ENCODE measurements around the gene CFLAR. TPM values are rescaled to one million over a fixed set of nuclear protein-coding genes. Genes with fewer than 3 reads are reported as not detected.

The CFLAR gene
- total and polyA plus RNA-seq, 2 of the 13 experiments (the other 11 are each of a cell fraction or from before 2014, with no cell fraction given): 43.8 to 92.1 TPM

GRCh38 chr2:201071479-201072200 lies 44.3 kb upstream of the CFLAR start, which contains the start of the genes HYCC2 and NDUFB3 (continued):
- peak; percentile 92; the same call in 2 of the 3 replicates for TF ChIP-seq MXI1 (IDR thresholded peaks at IDR 0.05; ENCODE audit: borderline replicate concordance, low read depth, low read length)
- TF ChIP-seq XBP1 (CRISPR knock-in tag; IDR thresholded peaks at IDR 0.05): no peak
- no peak for TF ChIP-seq ZNF678 (CRISPR knock-in tag; IDR thresholded peaks at IDR 0.05)
- TF ChIP-seq ATF4 (CRISPR knock-in tag; IDR thresholded peaks at IDR 0.05): peak in 1 of 2 experiments; percentile 86; a peak in 2 of 4 replicates
- TF ChIP-seq, protein P1, sequence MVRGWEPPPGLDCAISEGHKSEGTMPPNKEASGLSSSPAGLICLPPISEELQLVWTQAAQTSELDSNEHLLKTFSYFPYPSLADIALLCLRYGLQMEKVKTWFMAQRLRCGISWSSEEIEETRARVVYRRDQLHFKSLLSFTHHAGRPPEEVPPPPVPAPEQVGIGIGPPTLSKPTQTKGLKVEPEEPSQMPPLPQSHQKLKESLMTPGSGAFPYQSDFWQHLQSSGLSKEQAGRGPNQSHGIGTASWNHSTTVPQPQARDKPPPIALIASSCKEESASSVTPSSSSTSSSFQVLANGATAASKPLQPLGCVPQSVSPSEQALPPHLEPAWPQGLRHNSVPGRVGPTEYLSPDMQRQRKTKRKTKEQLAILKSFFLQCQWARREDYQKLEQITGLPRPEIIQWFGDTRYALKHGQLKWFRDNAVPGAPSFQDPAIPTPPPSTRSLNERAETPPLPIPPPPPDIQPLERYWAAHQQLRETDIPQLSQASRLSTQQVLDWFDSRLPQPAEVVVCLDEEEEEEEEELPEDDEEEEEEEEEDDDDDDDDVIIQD (CRISPR knock-in tag; IDR thresholded peaks at IDR 0.05; ENCODE audit: low read depth): peak; percentile 90
- peak; percentile 98 for TF ChIP-seq ZBTB25 (CRISPR knock-in tag; IDR thresholded peaks at IDR 0.05)
- peak; percentile 98 for TF ChIP-seq ZNF605 (CRISPR knock-in tag; IDR thresholded peaks at IDR 0.05)
- no peak for TF ChIP-seq MYC (CRISPR knock-in tag; IDR thresholded peaks at IDR 0.05; ENCODE audit: borderline replicate concordance)
- TF ChIP-seq, protein P2, sequence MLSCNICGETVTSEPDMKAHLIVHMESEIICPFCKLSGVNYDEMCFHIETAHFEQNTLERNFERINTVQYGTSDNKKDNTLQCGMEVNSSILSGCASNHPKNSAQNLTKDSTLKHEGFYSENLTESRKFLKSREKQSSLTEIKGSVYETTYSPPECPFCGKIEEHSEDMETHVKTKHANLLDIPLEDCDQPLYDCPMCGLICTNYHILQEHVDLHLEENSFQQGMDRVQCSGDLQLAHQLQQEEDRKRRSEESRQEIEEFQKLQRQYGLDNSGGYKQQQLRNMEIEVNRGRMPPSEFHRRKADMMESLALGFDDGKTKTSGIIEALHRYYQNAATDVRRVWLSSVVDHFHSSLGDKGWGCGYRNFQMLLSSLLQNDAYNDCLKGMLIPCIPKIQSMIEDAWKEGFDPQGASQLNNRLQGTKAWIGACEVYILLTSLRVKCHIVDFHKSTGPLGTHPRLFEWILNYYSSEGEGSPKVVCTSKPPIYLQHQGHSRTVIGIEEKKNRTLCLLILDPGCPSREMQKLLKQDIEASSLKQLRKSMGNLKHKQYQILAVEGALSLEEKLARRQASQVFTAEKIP (CRISPR knock-in tag; IDR thresholded peaks at IDR 0.05; ENCODE audit: borderline replicate concordance): no peak
- TF ChIP-seq, protein P3, sequence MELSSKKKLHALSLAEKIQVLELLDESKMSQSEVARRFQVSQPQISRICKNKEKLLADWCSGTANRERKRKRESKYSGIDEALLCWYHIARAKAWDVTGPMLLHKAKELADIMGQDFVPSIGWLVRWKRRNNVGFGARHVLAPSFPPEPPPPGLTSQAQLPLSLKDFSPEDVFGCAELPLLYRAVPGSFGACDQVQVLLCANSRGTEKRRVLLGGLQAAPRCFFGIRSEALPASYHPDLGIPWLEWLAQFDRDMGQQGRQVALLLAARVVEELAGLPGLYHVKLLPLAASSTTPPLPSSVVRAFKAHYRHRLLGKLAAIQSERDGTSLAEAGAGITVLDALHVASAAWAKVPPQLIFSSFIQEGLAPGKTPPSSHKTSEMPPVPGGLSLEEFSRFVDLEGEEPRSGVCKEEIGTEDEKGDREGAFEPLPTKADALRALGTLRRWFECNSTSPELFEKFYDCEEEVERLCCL (CRISPR knock-in tag; IDR thresholded peaks at IDR 0.05; ENCODE audit: borderline replicate concordance): no peak; the same call in 1 of the 2 replicates
- no peak for TF ChIP-seq ZNF367 (CRISPR knock-in tag; IDR thresholded peaks at IDR 0.05; ENCODE audit: borderline replicate concordance)
- TF ChIP-seq ZFP1 (CRISPR knock-in tag; IDR thresholded peaks at IDR 0.05): peak; percentile 84; the same call in 1 of the 2 replicates
- peak; percentile 86 for TF ChIP-seq BRF2 (CRISPR knock-in tag; IDR thresholded peaks at IDR 0.05)
- peak; percentile 80 for TF ChIP-seq PITX1 (CRISPR knock-in tag; IDR thresholded peaks at IDR 0.05)
- peak; percentile 90; the same call in 1 of the 2 replicates for TF ChIP-seq ZNF556 (CRISPR knock-in tag; IDR thresholded peaks at IDR 0.05; ENCODE audit: borderline replicate concordance)
- TF ChIP-seq SRSF4 (IDR thresholded peaks at IDR 0.05; ENCODE audit: low read depth, low read length, poor library complexity, severe bottlenecking): no peak
- TF ChIP-seq ZSCAN20 (CRISPR knock-in tag; IDR thresholded peaks at IDR 0.05; ENCODE audit: borderline replicate concordance): 0 out of 2 replicates have a peak, but pooled peaks have one; percentile 15
- no peak for TF ChIP-seq MAFF (IDR thresholded peaks at IDR 0.05; ENCODE audit: low read depth, low read length)
- TF ChIP-seq, protein P4, sequence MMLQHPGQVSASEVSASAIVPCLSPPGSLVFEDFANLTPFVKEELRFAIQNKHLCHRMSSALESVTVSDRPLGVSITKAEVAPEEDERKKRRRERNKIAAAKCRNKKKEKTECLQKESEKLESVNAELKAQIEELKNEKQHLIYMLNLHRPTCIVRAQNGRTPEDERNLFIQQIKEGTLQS (CRISPR knock-in tag; IDR thresholded peaks at IDR 0.05): peak; percentile 38; the same call in 1 of the 2 replicates
